Gastrocnemius medialis (tissue), 4 donors: Measurements from ENCODE around the gene PDGFRA.

ENCODE experiments used
- CTCF ChIP-seq, 5 experiments: fragments of 450-650 bp in 3 of 5; fragments of 200-600 bp in 2 of 5; sonication (generic) in 2 of 5; IDR thresholded peaks in 4 of 5; conservative IDR thresholded peaks in 1 of 5; 1 replicate in 4 of 5; 2 replicates in 1 of 5; pipeline ENCODE4 v1.5.1; 2016 to 2019; ENCODE audit warnings: antibody characterized with exemption in 5 of 5, mild to moderate bottlenecking in 3 of 5, moderate library complexity in 3 of 5
- POLR2A ChIP-seq, 2 donors: fragments of 450-650 bp; IDR thresholded peaks; one replicate each; pipeline ENCODE4 v1.6.1; 2017; ENCODE audit warnings: antibody characterized with exemption in 2 of 2, mild to moderate bottlenecking in 2 of 2, moderate library complexity in 2 of 2

GRCh38 chr4:54278216-54278615 is 49.1 kb downstream of the PDGFRA start:
- no peak for TF ChIP-seq CTCF (IDR thresholded peaks at IDR 0.05 in 4 of 5, conservative IDR thresholded peaks at IDR 0.05 in 1 of 5)
- no peak for TF ChIP-seq POLR2A (IDR thresholded peaks at IDR 0.05)
